Measurements from ENCODE around the gene SCARB2. TPM values are rescaled to one million over a fixed set of nuclear protein-coding genes. Genes with fewer than 3 reads are reported as not detected.

Gene SCARB2
- total and polyA plus RNA-seq, 7 donors, result 29.4 to 160 (median 119) TPM

Other genes starting within 250 kb of the SCARB2 start
- 10 to 100 TPM; 33.1 to 38.8 (median 34.2) TPM for gene SDAD1, start 222.9 kb downstream of the SCARB2 start, total RNA-seq
- 10 to 100 TPM; 14.1 to 18.3 (median 15.0) TPM for gene SDAD1, start 222.9 kb downstream of the SCARB2 start, polyA plus RNA-seq
- gene CXCL9, start 206.3 kb downstream of the SCARB2 start, total RNA-seq, result not detected
- 10 to 100 TPM in 1 of 3 donors, 1 to 10 TPM in 1, not detected in 1; 4.9 to 56.9 TPM for gene CXCL9, start 206.3 kb downstream of the SCARB2 start, polyA plus RNA-seq
- gene CXCL10, start 190.3 kb downstream of the SCARB2 start, total RNA-seq, result not detected
- gene CXCL10, start 190.3 kb downstream of the SCARB2 start, polyA plus RNA-seq, result 10 to 100 TPM in 2 of 3 donors, not detected in 1; 13.4 to 77.1 TPM
- not detected for gene CXCL11, start 177.8 kb downstream of the SCARB2 start, total RNA-seq
- 10 to 100 TPM in 1 of 3 donors, not detected in 2; 22.0 TPM for gene CXCL11, start 177.8 kb downstream of the SCARB2 start, polyA plus RNA-seq
- gene ART3, start 139.1 kb downstream of the SCARB2 start, total RNA-seq, result 1 to 10 TPM; 3.0 to 6.4 (median 5.1) TPM
- 1 to 10 TPM in 1 of 3 donors, not detected in 2; 5.1 TPM for gene ART3, start 139.1 kb downstream of the SCARB2 start, polyA plus RNA-seq
- 10 to 100 TPM; 38.0 to 57.9 (median 48.1) TPM for gene NUP54, start 65.4 kb downstream of the SCARB2 start, total RNA-seq
- gene NUP54, start 65.4 kb downstream of the SCARB2 start, polyA plus RNA-seq, result 10 to 100 TPM; 16.6 to 21.9 (median 18.6) TPM
- gene FAM47E, start 37.9 kb upstream of the SCARB2 start, total RNA-seq, result 1 to 10 TPM; 1.7 to 3.3 (median 2.0) TPM
- 1 to 10 TPM; 2.6 to 6.0 (median 5.4) TPM for gene FAM47E, start 37.9 kb upstream of the SCARB2 start, polyA plus RNA-seq
- 10 to 100 TPM; 11.0 to 17.1 (median 15.3) TPM for gene STBD1, start 92.9 kb upstream of the SCARB2 start, total RNA-seq
- 1 to 10 TPM; 6.0 to 8.8 (median 7.8) TPM for gene STBD1, start 92.9 kb upstream of the SCARB2 start, polyA plus RNA-seq
- gene CCDC158, start 207.3 kb upstream of the SCARB2 start, total RNA-seq, result 1 to 10 TPM in 1 of 4 donors, under 1 TPM in 2, not detected in 1; 0.41 to 1.7 (median 0.82) TPM
- under 1 TPM in 1 of 3 donors, not detected in 2; 0.12 TPM for gene CCDC158, start 207.3 kb upstream of the SCARB2 start, polyA plus RNA-seq
- gene SHROOM3, start 221.4 kb upstream of the SCARB2 start, total RNA-seq, result 10 to 100 TPM in 2 of 4 donors, 1 to 10 TPM in 2; 5.1 to 57.4 (median 13.3) TPM
- gene SHROOM3, start 221.4 kb upstream of the SCARB2 start, polyA plus RNA-seq, result 10 to 100 TPM; 28.2 to 71.0 (median 63.6) TPM

Measured in sigmoid colon (tissue), 7 donors.